ENCODE results near the gene INAFM1.

DNA sequence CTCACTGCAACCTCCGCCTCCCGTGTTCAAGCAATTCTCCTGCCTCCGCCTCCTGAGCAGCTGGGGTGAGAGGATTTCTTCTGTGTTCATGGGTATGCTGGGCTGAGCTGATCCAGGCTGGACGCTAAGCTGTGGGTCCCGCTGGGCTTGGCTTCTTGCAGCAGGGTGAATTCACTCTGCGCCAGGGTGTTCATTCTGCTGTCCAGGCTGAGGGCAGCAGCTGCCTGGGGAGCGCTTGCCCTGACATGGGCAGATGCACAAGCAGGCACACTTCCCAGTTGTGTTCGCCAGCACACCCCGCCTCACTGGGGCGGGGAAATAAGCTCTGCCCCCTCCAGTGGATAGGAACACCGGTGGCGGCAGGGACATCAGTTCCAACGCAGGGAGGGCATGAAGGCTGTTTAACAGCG, 7.3 kb upstream of the INAFM1 start:
- TF ChIP-seq CTCF (conservative IDR thresholded peaks at IDR 0.05) (no peak), EZH2 (IDR thresholded peaks at IDR 0.05; ENCODE audit: low read depth) (no peak)
